K562 (cell line): ENCODE measurements around the gene SERTAD3. TPM values are rescaled to one million over a fixed set of nuclear protein-coding genes. Genes with fewer than 3 reads are reported as not detected.

Experiments
- ATF4 ChIP-seq: fragments of 450-650 bp; formaldehyde crosslinking; IDR thresholded peaks from 2 replicates; pipeline ENCODE4 v1.4.0; 2022; ENCODE audit warnings: mild to moderate bottlenecking, moderate library complexity
- E2F3 ChIP-seq: fragments of 250-450 bp; sonication (Bioruptor Pico); IDR thresholded peaks from 2 replicates; pipeline ENCODE4 v1.4.0; 2020; ENCODE audit warnings: mild to moderate bottlenecking
- HMG20A ChIP-seq: fragments of 450-650 bp; formaldehyde crosslinking; conservative IDR thresholded peaks from 2 replicates; pipeline ENCODE4 v1.4.0; 2020; ENCODE audit warnings: mild to moderate bottlenecking, mixed read lengths
- LCOR ChIP-seq: sonication (generic); formaldehyde crosslinking; IDR thresholded peaks from 2 replicates; pipeline ENCODE4 v1.8.0; 2022; ENCODE audit warnings: mild to moderate bottlenecking, missing genetic modification reagents
- MXD1 ChIP-seq: fragments of 250-450 bp; sonication (Bioruptor Pico); IDR thresholded peaks from 2 replicates; pipeline ENCODE4 v1.8.0; 2021; ENCODE audit warnings: borderline replicate concordance, mild to moderate bottlenecking, moderate library complexity; ENCODE audit not compliant: poor library complexity, severe bottlenecking
- NCOA4 ChIP-seq: fragments of 450-650 bp; IDR thresholded peaks from 2 replicates; pipeline ENCODE4 v1.6.1; 2018; ENCODE audit warnings: mild to moderate bottlenecking; ENCODE audit not compliant: partially characterized antibody
- NFRKB ChIP-seq: fragments of 450-650 bp; IDR thresholded peaks from 2 replicates; pipeline ENCODE4 v1.6.1; 2016; ENCODE audit warnings: low read depth
- PHB2 ChIP-seq: fragments of 450-650 bp; IDR thresholded peaks from 2 replicates; pipeline ENCODE4 v1.6.1; 2017; ENCODE audit warnings: low read depth
- RBM15 ChIP-seq: fragments of 200-400 bp; formaldehyde crosslinking; IDR thresholded peaks from 2 replicates; pipeline ENCODE4 v1.6.1; 2018; ENCODE audit warnings: mild to moderate bottlenecking, low read length, moderate library complexity; ENCODE audit not compliant: insufficient read depth
- RBM17 ChIP-seq: fragments of 200-400 bp; formaldehyde crosslinking; IDR thresholded peaks from 2 replicates; pipeline ENCODE4 v1.6.1; 2017; ENCODE audit warnings: low read depth, mild to moderate bottlenecking, low read length, borderline replicate concordance
- RBM22 ChIP-seq: fragments of 200-400 bp; formaldehyde crosslinking; IDR thresholded peaks from 2 replicates; pipeline ENCODE4 v1.6.1; 2018; ENCODE audit warnings: low read length, low read depth; ENCODE audit not compliant: poor library complexity, severe bottlenecking
- RNF219 ChIP-seq: fragments of 250-450 bp; sonication (Bioruptor Pico); IDR thresholded peaks from 2 replicates; pipeline ENCODE4 v1.5.0; 2022; ENCODE audit warnings: mild to moderate bottlenecking
- SMARCB1 ChIP-seq: IDR thresholded peaks from 2 replicates; pipeline ENCODE4 v1.6.1; 2011; ENCODE audit warnings: improper control_type of control experiment, low read depth; ENCODE audit not compliant: insufficient read length
- SOX6 ChIP-seq: fragments of 450-650 bp; IDR thresholded peaks from 2 replicates; pipeline ENCODE4 v1.6.1; 2014; ENCODE audit warnings: mild to moderate bottlenecking
- TCF7 ChIP-seq: sonication (generic); IDR thresholded peaks from 2 replicates; pipeline ENCODE4 v1.6.1; 2016; ENCODE audit warnings: antibody characterized with exemption, borderline replicate concordance
- TRIM25 ChIP-seq: fragments of 450-650 bp; IDR thresholded peaks from 2 replicates; pipeline ENCODE4 v1.7.0; 2016; ENCODE audit warnings: borderline replicate concordance
- ZBTB49 ChIP-seq: sonication (generic); formaldehyde crosslinking; IDR thresholded peaks from 2 replicates; pipeline ENCODE4 v1.8.0; 2022; ENCODE audit warnings: missing genetic modification reagents, mild to moderate bottlenecking, borderline replicate concordance
- ZNF197 ChIP-seq: fragments of 200-800 bp; sonication (Bioruptor generic); IDR thresholded peaks from 2 replicates; pipeline ENCODE4 v1.6.1; 2016; ENCODE audit warnings: low read depth, missing genetic modification characterization, missing compliant biosample characterization
- ZNF696 ChIP-seq: fragments of 250-450 bp; sonication (Bioruptor Pico); conservative IDR thresholded peaks from 2 replicates; pipeline ENCODE4 v1.4.0; 2020; ENCODE audit warnings: mild to moderate bottlenecking, moderate library complexity
- polyA plus RNA-seq, 8 experiments: library from polyadenylated mRNA; depleted of rRNA in 4 of 8; stranded (reverse) in 5 of 8; unstranded in 3 of 8; fragments of >200 nt; fragmentation: Nextera tagmentation in 2 of 8; fragmentation: Illumina TruSeq in 1 of 8; extraction: Ambion mirVana in 2 of 8; extraction: Trizol in 1 of 8; gene quantifications; 2 replicates each; pipeline versions ENCODE4 v1.2.1 to v1.2.3, GENCODE V29; 2011 to 2014; ENCODE audit warnings: inconsistent platforms in 1 of 8, missing spikeins in 1 of 8
- total RNA-seq, 7 experiments: library from RNA; depleted of rRNA in 6 of 7; stranded (reverse); fragments of >200 nt in 6 of 7; fragmentation: Illumina TruSeq in 2 of 7; extraction: Trizol in 2 of 7; gene quantifications; 2 replicates each; pipeline versions ENCODE4 v1.2.1 to v1.2.3, GENCODE V29; 2011 to 2021; ENCODE audit warnings: low replicate concordance in 1 of 7

The SERTAD3 gene
- total and polyA plus RNA-seq, 9 of the 15 experiments (the other 6 are each of a cell fraction or from before 2014, with no cell fraction given): 5.4 to 28.9 (median 17.5) TPM

GRCh38 chr19:40420766-40421765 lies 23.1 kb downstream of the SERTAD3 start (continued):
- TF ChIP-seq TRIM25 (no peak), ZNF197 (no peak), TCF7 (no peak), RBM17 (no peak), PHB2 (no peak), RNF219 (CRISPR knock-in tag) (no peak), SMARCB1 (no peak), NFRKB (no peak), E2F3 (CRISPR knock-in tag) (no peak), ZBTB49 (CRISPR knock-in tag) (no peak), HMG20A (no peak), NCOA4 (no peak), ATF4 (CRISPR knock-in tag) (no peak; the same call in 1 of the 2 replicates), SOX6 (0 out of 2 replicates have a peak, but pooled peaks have one; percentile 61), ZNF696 (no peak), MXD1 (no peak), RBM22 (peak; percentile 76), LCOR (CRISPR knock-in tag) (peak; percentile 58; the same call in 1 of the 2 replicates), RBM15 (no peak)
